Uterus (tissue), 2 donors: ENCODE data around the gene WWOX.

Experiments used
- POLR2A ChIP-seq, 2 donors: fragments of 450-650 bp; IDR thresholded peaks; one replicate each; pipeline ENCODE4 v1.6.1; 2016; ENCODE audit warnings: antibody characterized with exemption in 2 of 2, mild to moderate bottlenecking in 1 of 2, moderate library complexity in 1 of 2
- TF ChIP-seq, protein P1 (sequence below), 4 experiments: fragments of 200-600 bp in 2 of 4; fragments of 450-650 bp in 2 of 4; sonication (generic) in 2 of 4; IDR thresholded peaks; one replicate each; pipeline ENCODE4 v1.5.1; 2016 to 2019; ENCODE audit warnings: antibody characterized with exemption in 4 of 4, mild to moderate bottlenecking in 2 of 4, moderate library complexity in 1 of 4

DNA sequence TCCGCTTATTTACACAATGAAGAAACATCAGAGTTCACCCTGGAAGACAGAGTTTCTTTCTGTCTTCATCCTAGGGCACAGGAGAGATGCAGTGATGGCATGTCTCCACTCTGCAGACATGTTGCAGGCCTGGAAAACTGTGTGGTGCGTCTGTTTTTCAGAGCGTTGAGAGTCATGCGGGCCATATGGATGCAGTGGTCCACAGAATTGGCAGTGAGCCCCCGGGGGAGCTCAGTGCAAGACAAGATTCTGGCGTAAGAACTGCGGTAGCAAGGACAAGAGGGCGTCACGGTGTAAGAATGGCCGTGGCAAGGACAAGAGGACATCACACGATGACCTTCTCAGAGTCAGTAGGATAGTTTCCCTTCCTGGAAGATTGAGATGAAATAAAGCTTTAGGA is 847.1 kb downstream of the WWOX start:
- TF ChIP-seq, protein P1, sequence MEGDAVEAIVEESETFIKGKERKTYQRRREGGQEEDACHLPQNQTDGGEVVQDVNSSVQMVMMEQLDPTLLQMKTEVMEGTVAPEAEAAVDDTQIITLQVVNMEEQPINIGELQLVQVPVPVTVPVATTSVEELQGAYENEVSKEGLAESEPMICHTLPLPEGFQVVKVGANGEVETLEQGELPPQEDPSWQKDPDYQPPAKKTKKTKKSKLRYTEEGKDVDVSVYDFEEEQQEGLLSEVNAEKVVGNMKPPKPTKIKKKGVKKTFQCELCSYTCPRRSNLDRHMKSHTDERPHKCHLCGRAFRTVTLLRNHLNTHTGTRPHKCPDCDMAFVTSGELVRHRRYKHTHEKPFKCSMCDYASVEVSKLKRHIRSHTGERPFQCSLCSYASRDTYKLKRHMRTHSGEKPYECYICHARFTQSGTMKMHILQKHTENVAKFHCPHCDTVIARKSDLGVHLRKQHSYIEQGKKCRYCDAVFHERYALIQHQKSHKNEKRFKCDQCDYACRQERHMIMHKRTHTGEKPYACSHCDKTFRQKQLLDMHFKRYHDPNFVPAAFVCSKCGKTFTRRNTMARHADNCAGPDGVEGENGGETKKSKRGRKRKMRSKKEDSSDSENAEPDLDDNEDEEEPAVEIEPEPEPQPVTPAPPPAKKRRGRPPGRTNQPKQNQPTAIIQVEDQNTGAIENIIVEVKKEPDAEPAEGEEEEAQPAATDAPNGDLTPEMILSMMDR (IDR thresholded peaks at IDR 0.05) = no peak
- no peak for TF ChIP-seq POLR2A (IDR thresholded peaks at IDR 0.05)
